Sigmoid colon (tissue), 7 donors: Measurements from ENCODE around the gene SNX21. TPM values are rescaled to one million over a fixed set of nuclear protein-coding genes. Genes with fewer than 3 reads are reported as not detected.

Source experiments
- DNase-seq: peaks from one replicate; pipeline ENCODE4 v3.0.0-alpha.2; 2019
- H3K27ac ChIP-seq, 4 donors: fragments of 200-600 bp; sonication (generic); one replicate each; pipeline ENCODE4 v1.5.1; 2016 to 2019; ENCODE audit warnings: mild to moderate bottlenecking in 1 of 4
- H3K27me3 ChIP-seq, 3 donors: fragments of 200-600 bp; sonication (generic); one replicate each; pipeline ENCODE4 v1.5.1; 2019; ENCODE audit warnings: mild to moderate bottlenecking in 1 of 3
- H3K36me3 ChIP-seq, 4 donors: fragments of 200-600 bp; sonication (generic); one replicate each; pipeline ENCODE4 v1.5.1; 2016 to 2019
- H3K4me1 ChIP-seq, 4 donors: fragments of 200-600 bp; sonication (generic); one replicate each; pipeline ENCODE4 v1.5.1; 2017 to 2019
- H3K4me3 ChIP-seq, 4 donors: fragments of 200-600 bp; sonication (generic); one replicate each; pipeline ENCODE4 v1.5.1; 2017 to 2019; ENCODE audit warnings: mild to moderate bottlenecking in 2 of 4, moderate library complexity in 1 of 4
- H3K9me3 ChIP-seq, 4 donors: fragments of 200-600 bp in 3 of 4; sonication (generic) in 3 of 4; one replicate each; pipeline versions ENCODE4 v1.5.1 to v1.6.1; 2013 to 2019
- CTCF ChIP-seq, 4 experiments: fragments of 450-650 bp in 3 of 4; fragments of 200-600 bp in 1 of 4; IDR thresholded peaks; one replicate each; pipeline ENCODE4 v1.5.1; 2016 to 2019; ENCODE audit warnings: antibody characterized with exemption in 4 of 4, mild to moderate bottlenecking in 3 of 4, moderate library complexity in 2 of 4
- EP300 ChIP-seq, 4 donors: sonication (generic); formaldehyde crosslinking; IDR thresholded peaks; one replicate each; pipeline ENCODE4 v1.6.1; 2017; ENCODE audit warnings: antibody characterized with exemption in 4 of 4
- POLR2A ChIP-seq, 2 donors: fragments of 450-650 bp; IDR thresholded peaks; one replicate each; pipeline ENCODE4 v1.6.1; 2016; ENCODE audit warnings: antibody characterized with exemption in 2 of 2, mild to moderate bottlenecking in 2 of 2, moderate library complexity in 2 of 2
- POLR2AphosphoS5 ChIP-seq, 4 donors: sonication (generic); formaldehyde crosslinking; IDR thresholded peaks; one replicate each; pipeline ENCODE4 v1.6.1; 2017; ENCODE audit warnings: antibody characterized with exemption in 4 of 4
- WGBS, 2 donors: extraction: QIAGEN DNeasy Blood & Tissue Kit; methylation state at CpG; one replicate each; pipeline ENCODE4 v1.1.7; 2013; 5-methylcytosine and 5-hydroxymethylcytosine counted together
- intact Hi-C: fragments of 100-400 bp; cut with DNase I; formaldehyde crosslinking; loops from one replicate; pipeline ENCODE4 v1.15.1; 2023
- polyA plus RNA-seq, 3 donors: library from polyadenylated mRNA; stranded (reverse); fragments of 200-250 nt; gene quantifications; one replicate each; pipeline ENCODE4 v1.2.3, GENCODE V29; 2013
- total RNA-seq, 4 donors: library from RNA; depleted of rRNA; stranded (reverse); fragments of >200 nt; gene quantifications; one replicate each; pipeline ENCODE4 v1.1.0, GENCODE V29; 2016
- donor health status: healthy with polysubstance abuse.
- donor health status: Bipolar disorder and iron deficiency.
- donor health status: healthy.

The SNX21 gene
- total and polyA plus RNA-seq, 7 donors, result 10.4 to 82.5 (median 46.7) TPM

GRCh38 chr20:45822857-45823256, 10.7 kb upstream of the SNX21 start:
- no peak for DNase-seq
- no peak overlapping the region for H3K27ac ChIP-seq
- TF ChIP-seq POLR2AphosphoS5 (IDR thresholded peaks at IDR 0.05), result no peak
- no peak for TF ChIP-seq EP300 (IDR thresholded peaks at IDR 0.05)
- TF ChIP-seq CTCF (IDR thresholded peaks at IDR 0.05), result no peak
- TF ChIP-seq POLR2A (IDR thresholded peaks at IDR 0.05), result no peak
- H3K36me3 ChIP-seq, result no peaks in the 10 kb centered on the region
- peaks cover 0 to 12% (median 0%) of the 10 kb centered on the region in 3 donors for H3K27me3 ChIP-seq
- H3K9me3 ChIP-seq, result no peaks in the 10 kb centered on the region
- peaks cover 0 to 40% (median 33%) of the 10 kb centered on the region in 4 donors for H3K4me1 ChIP-seq
- WGBS, 2 donors, result 2 to 11% methylated on average over 24 of the region's 24 CpGs
- peak overlapping the region in 1 of 4 donors; percentile 17 for H3K4me3 ChIP-seq
- intact Hi-C loops, result no loop called here

GRCh38 chr20:45823949-45824835, 9.4 kb upstream of the SNX21 start:
- Histone ChIP-seq H3K9me3 (no peaks in the 10 kb centered on the region), H3K27ac (no peak overlapping the region), H3K4me3 (peak overlapping the region in 3 of 4 donors; percentile 22 to 37 (median 32)), H3K36me3 (no peaks in the 10 kb centered on the region), H3K4me1 (peaks cover 0 to 38% (median 31%) of the 10 kb centered on the region in 4 donors), H3K27me3 (peaks cover 0 to 12% (median 0%) of the 10 kb centered on the region in 3 donors)
- DNase-seq, result peak; percentile 80
- WGBS, 2 donors, result 16 to 17% methylated on average over 57 of the region's 57 CpGs
- TF ChIP-seq EP300 (IDR thresholded peaks at IDR 0.05), result no peak
- peak; percentile 37 to 57 (median 38) for TF ChIP-seq CTCF (IDR thresholded peaks at IDR 0.05)
- TF ChIP-seq POLR2A (IDR thresholded peaks at IDR 0.05), result no peak
- no peak for TF ChIP-seq POLR2AphosphoS5 (IDR thresholded peaks at IDR 0.05)
- intact Hi-C loops, result no loop called here

- DNase-seq, result no peak
- Histone ChIP-seq H3K36me3 (no peaks in the 10 kb centered on the region), H3K4me3 (no peak overlapping the region), H3K27me3 (peaks cover 0 to 12% (median 0%) of the 10 kb centered on the region in 3 donors), H3K4me1 (peaks cover 0 to 38% (median 31%) of the 10 kb centered on the region in 4 donors), H3K9me3 (no peaks in the 10 kb centered on the region), H3K27ac (peak overlapping the region; percentile 61 to 73 (median 64))
- 81 to 83% methylated on average over 6 of the region's 6 CpGs for WGBS, 2 donors
- intact Hi-C loops, result no loop called here
- TF ChIP-seq POLR2AphosphoS5 (IDR thresholded peaks at IDR 0.05) (no peak), CTCF (IDR thresholded peaks at IDR 0.05) (no peak), POLR2A (IDR thresholded peaks at IDR 0.05) (no peak), EP300 (IDR thresholded peaks at IDR 0.05) (no peak)
Measured at GRCh38 chr20:45826381-45827019, 7.1 kb upstream of the SNX21 start.

GRCh38 chr20:45827030-45827652, 6.5 kb upstream of the SNX21 start, which contains the start of gene TNNC2:
TSS of gene TNNC2 (minus strand) at chr20:45827312. CDS start at chr20:45827248, 64 bp downstream.
- WGBS, 2 donors, result 91 to 92% methylated on average over 8 of the region's 8 CpGs
- TF ChIP-seq EP300 (IDR thresholded peaks at IDR 0.05) (no peak), POLR2A (IDR thresholded peaks at IDR 0.05) (no peak), POLR2AphosphoS5 (IDR thresholded peaks at IDR 0.05) (no peak), CTCF (IDR thresholded peaks at IDR 0.05) (no peak)
- Histone ChIP-seq H3K4me1 (peaks cover 0 to 41% (median 32%) of the 10 kb centered on the region in 4 donors), H3K27me3 (peaks cover 0 to 12% (median 0%) of the 10 kb centered on the region in 3 donors), H3K36me3 (no peaks in the 10 kb centered on the region), H3K4me3 (no peak within 1 kb of the TSS), H3K9me3 (no peaks in the 10 kb centered on the region), H3K27ac (peak within 1 kb of the TSS; percentile 61 to 73 (median 64))
- intact Hi-C loops, result no loop called here
- DNase-seq, result no peak
